Naive B cell (primary cell): ENCODE measurements around the gene CLCNKB. TPM values are rescaled to one million over a fixed set of nuclear protein-coding genes. Genes with fewer than 3 reads are reported as not detected.

Experiments
- ATAC-seq, 2 donors: fragments of 150-1000 bp; cut with Tn5 transposase; 2 replicates each; pipeline ENCODE4 v1.10.0; 2021; ENCODE audit warnings: low read depth in 2 of 2, mild to moderate bottlenecking in 2 of 2, moderate library complexity in 2 of 2
- DNase-seq: peaks from one replicate; pipeline ENCODE4 v3.0.0; 2022
- H3K27ac Mint-ChIP-seq, 6 donors: one replicate each; pipeline ENCODE4 v1.8.0; 2020 to 2022; ENCODE audit warnings: mild to moderate bottlenecking in 6 of 6, mixed read lengths in 6 of 6, moderate library complexity in 5 of 6, inconsistent platforms in 2 of 6
- H3K27me3 Mint-ChIP-seq, 3 donors: one replicate each; pipeline ENCODE4 v1.8.0; 2021 to 2022; ENCODE audit warnings: mixed read lengths in 3 of 3, mild to moderate bottlenecking in 1 of 3
- H3K36me3 Mint-ChIP-seq, 2 donors: one replicate each; pipeline ENCODE4 v1.8.0; 2020 to 2022; ENCODE audit warnings: mixed read lengths in 2 of 2, inconsistent platforms in 1 of 2, mild to moderate bottlenecking in 1 of 2
- H3K4me1 Mint-ChIP-seq, 3 donors: one replicate each; pipeline ENCODE4 v1.8.0; 2020 to 2022; ENCODE audit warnings: mixed read lengths in 3 of 3, inconsistent platforms in 1 of 3, mild to moderate bottlenecking in 1 of 3, moderate library complexity in 1 of 3
- H3K4me3 Mint-ChIP-seq, 8 donors: one replicate each; pipeline ENCODE4 v1.8.0; 2020 to 2022; ENCODE audit warnings: mild to moderate bottlenecking in 8 of 8, mixed read lengths in 8 of 8, moderate library complexity in 8 of 8, inconsistent platforms in 2 of 8
- H3K9me3 Mint-ChIP-seq, 7 donors: one replicate each; pipeline ENCODE4 v1.8.0; 2020 to 2022; ENCODE audit warnings: mixed read lengths in 7 of 7, mild to moderate bottlenecking in 5 of 7, inconsistent platforms in 2 of 7, moderate library complexity in 1 of 7
- polyA plus RNA-seq, 6 donors: library from polyadenylated mRNA; unstranded; fragments of 300-500 nt; fragmentation: Illumina TruSeq; gene quantifications; one replicate each; pipeline ENCODE4 v1.2.3, GENCODE V29; 2021; ENCODE audit warnings: low read depth in 6 of 6

The CLCNKB gene
- polyA plus RNA-seq, 6 donors from 2014 or later, result not detected

DNA sequence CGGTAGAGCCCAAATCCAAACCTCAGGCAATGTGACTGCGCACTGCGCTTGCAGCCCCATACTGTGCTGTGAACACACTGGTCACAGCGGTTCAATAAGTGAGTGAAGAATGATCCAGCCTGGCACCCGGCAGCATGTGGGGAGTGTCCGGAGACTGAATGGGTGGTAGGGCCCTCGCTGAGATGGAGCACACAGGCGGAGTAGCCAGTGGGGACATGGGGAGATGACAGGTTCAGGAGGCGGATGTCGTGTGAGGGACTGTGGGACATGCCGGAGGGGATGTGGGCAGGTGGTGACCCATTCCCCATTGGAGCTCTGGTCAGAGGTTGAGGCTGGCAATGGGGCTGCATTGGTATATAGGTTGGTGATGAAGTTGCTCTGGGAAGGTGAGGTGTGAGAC, 33.9 kb upstream of the CLCNKB start:
- DNase-seq (no peak), ATAC-seq (no peak)
- Mint-ChIP-seq H3K4me3 (no peak overlapping the region), H3K9me3 (no peaks in the 10 kb centered on the region), H3K36me3 (no peaks in the 10 kb centered on the region), H3K27ac (peak overlapping the region in 1 of 6 donors; percentile 76), H3K4me1 (peaks cover 28 to 45% (median 45%) of the 10 kb centered on the region in 3 donors), H3K27me3 (peaks cover 0 to 6% (median 3%) of the 10 kb centered on the region in 3 donors)

DNA sequence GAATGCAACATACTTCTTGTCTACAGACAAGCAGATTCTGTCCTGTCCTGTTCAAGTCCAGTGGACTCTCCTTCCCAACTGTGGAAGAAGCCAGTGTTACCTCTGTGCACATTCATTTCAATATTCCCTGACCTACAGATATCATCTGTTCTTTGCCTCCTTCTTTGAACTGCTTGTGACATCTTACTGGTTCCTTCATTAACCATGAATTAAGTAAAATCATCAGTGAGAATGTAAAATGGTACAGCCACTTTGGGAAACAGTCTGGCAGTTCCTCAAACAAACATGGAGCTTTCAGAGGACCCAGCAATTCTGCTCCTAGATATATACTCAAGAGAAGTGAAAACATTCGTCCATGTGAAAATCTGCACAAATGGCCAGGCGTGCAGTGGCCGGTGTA, 32.7 kb upstream of the CLCNKB start:
- DNase-seq, result no peak
- no peak overlapping the region for H3K27ac Mint-ChIP-seq
- no peaks in the 10 kb centered on the region for H3K36me3 Mint-ChIP-seq
- H3K27me3 Mint-ChIP-seq, result peaks cover 0 to 15% (median 3%) of the 10 kb centered on the region in 3 donors
- H3K9me3 Mint-ChIP-seq, result no peaks in the 10 kb centered on the region
- no peak overlapping the region for H3K4me3 Mint-ChIP-seq
- H3K4me1 Mint-ChIP-seq, result peaks cover 23 to 45% (median 41%) of the 10 kb centered on the region in 3 donors
- ATAC-seq, result no peak

DNA sequence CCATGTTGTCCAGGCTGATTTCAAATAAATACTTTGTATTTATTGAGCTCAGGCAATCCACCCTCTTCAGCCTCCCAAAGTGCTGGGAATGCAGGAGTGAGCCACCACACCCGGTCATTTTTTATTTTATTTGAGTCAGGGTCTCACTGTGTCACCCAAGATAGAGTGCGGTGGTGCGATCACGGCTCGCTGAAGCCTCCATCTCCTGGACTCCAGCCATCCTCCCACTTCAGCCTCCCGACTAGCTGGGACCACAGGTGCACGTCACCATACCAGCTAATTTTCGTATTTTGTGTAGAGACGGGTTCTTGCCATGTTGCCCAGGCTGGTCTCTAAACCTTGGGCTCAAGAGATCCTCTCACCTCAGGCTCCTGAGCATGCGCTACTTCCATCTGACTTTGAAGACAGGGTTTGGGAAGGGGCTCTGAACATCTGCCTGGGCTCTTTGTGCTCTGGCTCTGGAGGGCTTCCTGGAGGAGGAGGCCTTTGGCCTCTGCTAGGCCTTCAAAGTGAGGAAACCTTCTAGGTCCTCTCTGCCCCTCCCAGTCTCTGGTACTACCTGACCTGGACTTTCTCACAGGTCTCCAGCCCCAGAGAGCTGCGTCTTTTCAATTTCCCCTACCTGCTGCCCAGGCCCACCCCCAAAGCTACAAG, 31.5 kb upstream of the CLCNKB start:
- H3K36me3 Mint-ChIP-seq, result no peaks in the 10 kb centered on the region
- H3K9me3 Mint-ChIP-seq, result no peaks in the 10 kb centered on the region
- DNase-seq (no peak), ATAC-seq (no peak)
- H3K4me1 Mint-ChIP-seq, result peaks cover 11 to 33% (median 28%) of the 10 kb centered on the region in 3 donors
- H3K27ac Mint-ChIP-seq, result no peak overlapping the region
- H3K27me3 Mint-ChIP-seq, result peaks cover 0 to 16% (median 0%) of the 10 kb centered on the region in 3 donors
- peak overlapping the region in 7 of 8 donors; percentile 15 to 80 (median 54) for H3K4me3 Mint-ChIP-seq

DNA sequence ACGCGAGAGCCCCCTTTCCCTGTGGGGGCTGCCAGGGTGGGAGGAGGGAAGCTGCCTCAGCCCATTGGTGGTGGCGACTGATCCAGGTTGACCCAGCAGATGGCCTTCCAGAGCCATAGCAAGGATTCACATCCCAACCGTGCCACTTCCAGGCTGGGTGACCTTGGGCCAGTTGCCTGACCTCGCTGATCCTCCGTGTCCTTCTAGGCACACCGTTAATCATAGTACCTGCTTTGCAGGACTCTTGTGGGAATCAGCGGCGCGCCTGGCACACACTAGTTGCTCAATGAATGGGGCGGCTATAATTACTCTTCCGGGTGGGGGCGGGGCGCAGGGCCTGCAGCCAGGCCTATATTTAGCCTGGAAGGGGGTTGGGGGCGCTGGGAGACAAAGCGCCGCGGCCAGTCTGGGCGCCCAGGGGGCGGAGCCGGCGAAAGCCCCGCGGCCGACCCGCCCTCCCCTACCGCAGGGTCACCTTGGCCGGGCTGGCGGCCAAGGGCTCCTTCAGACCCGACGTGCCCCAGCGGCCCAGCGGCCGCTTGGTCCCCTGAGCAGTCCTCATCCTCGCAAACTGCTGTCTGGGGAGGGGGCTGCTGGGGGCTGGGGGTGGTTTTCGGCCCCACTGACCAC, 30.9 kb upstream of the CLCNKB start:
- peak in 1 of 2 donors; percentile 32 for ATAC-seq
- Mint-ChIP-seq H3K27ac (no peak overlapping the region), H3K9me3 (no peaks in the 10 kb centered on the region), H3K4me3 (peak overlapping the region; percentile 15 to 80 (median 50)), H3K4me1 (peaks cover 11 to 32% (median 26%) of the 10 kb centered on the region in 3 donors), H3K27me3 (peaks cover 0 to 16% (median 0%) of the 10 kb centered on the region in 3 donors), H3K36me3 (no peaks in the 10 kb centered on the region)
- no peak for DNase-seq

DNA sequence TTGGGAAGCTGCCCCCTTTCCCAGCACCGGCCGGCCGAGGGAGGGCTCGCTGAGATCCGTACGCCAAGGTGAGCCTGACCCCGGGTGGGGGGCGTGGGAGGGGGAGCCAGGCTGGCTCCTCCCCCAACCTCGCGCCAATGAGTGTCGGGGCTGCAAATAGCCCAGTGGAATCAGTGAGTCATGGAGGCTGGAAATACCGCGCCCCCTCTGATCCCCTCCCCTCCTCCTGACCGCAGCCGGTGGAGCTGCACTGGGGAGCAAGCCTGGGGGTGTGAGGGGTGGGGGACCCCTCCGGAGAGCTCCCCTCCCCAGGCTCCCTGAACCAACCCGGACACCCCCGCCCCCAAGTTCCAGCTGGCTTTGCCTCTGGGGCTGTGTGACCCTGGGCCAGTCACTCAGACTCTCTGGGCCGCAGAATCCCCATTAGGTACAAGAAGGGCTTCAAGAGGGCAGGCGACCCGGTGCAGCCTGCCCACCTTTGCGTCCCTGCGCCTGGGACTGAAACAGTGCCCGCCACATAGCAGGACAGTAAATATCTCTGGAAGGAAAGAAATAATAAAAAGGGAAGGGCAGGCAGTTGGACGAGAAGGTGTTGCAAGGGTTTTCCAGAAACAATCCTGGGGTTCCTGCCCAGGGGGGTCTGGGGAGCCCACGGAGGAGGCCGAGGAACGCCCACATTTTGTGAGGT, 30.2 kb upstream of the CLCNKB start:
- no peak overlapping the region for H3K27ac Mint-ChIP-seq

DNA sequence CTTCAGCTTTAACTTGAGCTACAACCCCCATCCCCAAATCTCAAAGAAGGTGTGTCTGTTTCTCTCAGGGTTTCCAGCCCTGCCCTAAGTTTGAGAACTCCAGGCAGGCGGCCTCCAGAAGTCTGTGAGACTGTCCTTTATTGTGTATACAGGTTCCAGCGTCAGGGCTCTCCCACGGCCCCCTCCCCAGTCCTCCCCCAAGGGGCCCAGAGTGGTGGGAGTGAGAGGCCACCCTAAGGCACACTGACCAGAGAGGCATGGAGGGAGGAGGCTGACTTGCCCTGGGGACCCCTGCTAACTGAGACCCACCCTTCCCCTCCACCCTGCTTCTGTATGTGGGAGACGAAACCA, 29.7 kb upstream of the CLCNKB start:
- no peaks in the 10 kb centered on the region for H3K36me3 Mint-ChIP-seq
- H3K4me3 Mint-ChIP-seq, result peak overlapping the region in 6 of 8 donors; percentile 36 to 68 (median 60)
- H3K27ac Mint-ChIP-seq, result peak overlapping the region in 3 of 6 donors; percentile 47 to 64 (median 63)
- ATAC-seq (no peak), DNase-seq (no peak)
- H3K4me1 Mint-ChIP-seq, result peaks cover 11 to 32% (median 26%) of the 10 kb centered on the region in 3 donors
- H3K27me3 Mint-ChIP-seq, result peaks cover 0 to 16% (median 0%) of the 10 kb centered on the region in 3 donors
- H3K9me3 Mint-ChIP-seq, result no peaks in the 10 kb centered on the region

More for the DNA sequence above, 30.2 kb upstream of the CLCNKB start:
- DNase-seq (no peak), ATAC-seq (peak; percentile 24 to 29)
- peaks cover 0 to 16% (median 0%) of the 10 kb centered on the region in 3 donors for H3K27me3 Mint-ChIP-seq
- no peaks in the 10 kb centered on the region for H3K9me3 Mint-ChIP-seq
- H3K4me1 Mint-ChIP-seq, result peaks cover 11 to 32% (median 26%) of the 10 kb centered on the region in 3 donors
- peak overlapping the region; percentile 36 to 68 (median 56) for H3K4me3 Mint-ChIP-seq
- H3K36me3 Mint-ChIP-seq, result no peaks in the 10 kb centered on the region

DNA sequence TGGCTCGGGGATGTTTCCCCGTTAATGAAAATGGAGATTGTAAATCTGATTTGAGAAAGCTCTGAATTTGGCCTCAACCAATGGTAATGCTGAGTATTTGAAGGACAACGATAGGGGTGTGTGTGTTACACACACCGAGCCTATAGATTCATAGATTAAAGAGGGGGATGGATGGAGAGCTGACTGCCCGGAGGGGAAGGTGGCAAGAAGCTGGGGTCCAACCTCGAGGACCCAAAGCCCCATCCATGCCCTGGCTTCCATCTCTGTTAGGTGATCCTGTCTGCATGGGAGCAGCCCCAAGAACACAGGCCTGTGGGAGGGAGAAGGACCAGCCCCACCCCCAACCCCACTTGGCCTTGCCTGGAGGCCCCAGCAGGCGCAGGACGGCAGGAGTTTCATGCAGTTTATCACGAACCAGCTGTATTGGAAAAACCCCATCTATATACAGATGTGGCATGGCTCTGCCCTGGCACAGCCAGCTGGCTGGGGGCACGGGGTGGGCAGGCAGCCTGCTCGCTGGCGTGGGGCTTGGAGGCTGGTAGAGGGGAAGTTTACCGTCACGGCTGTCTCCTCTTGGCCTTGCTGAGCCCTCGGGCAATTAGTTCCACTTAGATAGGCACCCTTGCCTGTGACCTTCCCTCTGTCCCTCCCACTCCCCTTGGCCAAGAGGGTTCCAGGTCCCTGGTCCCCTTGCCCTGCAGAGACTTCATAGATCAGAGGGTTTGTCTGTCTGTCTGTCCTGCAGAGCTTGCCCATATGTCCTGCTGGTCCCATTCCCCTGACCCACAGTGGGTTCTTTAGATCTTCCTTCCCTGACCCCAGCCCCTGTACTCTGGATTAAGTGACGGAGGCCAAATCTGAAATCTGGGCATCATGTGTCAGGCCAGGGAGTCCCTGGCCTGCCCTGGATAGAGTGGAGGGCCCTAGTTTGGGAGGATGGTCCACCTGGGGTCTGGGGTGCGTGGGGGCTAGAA, 28.8 kb upstream of the CLCNKB start:
- Mint-ChIP-seq H3K27me3 (peaks cover 0 to 11% (median 0%) of the 10 kb centered on the region in 3 donors), H3K4me1 (peaks cover 11 to 32% (median 26%) of the 10 kb centered on the region in 3 donors), H3K9me3 (no peaks in the 10 kb centered on the region), H3K36me3 (no peaks in the 10 kb centered on the region), H3K27ac (peak overlapping the region in 3 of 6 donors; percentile 63 to 66 (median 64)), H3K4me3 (peak overlapping the region in 6 of 8 donors; percentile 29 to 77 (median 55))
- ATAC-seq (peak; percentile 87 to 90), DNase-seq (no peak)

DNA sequence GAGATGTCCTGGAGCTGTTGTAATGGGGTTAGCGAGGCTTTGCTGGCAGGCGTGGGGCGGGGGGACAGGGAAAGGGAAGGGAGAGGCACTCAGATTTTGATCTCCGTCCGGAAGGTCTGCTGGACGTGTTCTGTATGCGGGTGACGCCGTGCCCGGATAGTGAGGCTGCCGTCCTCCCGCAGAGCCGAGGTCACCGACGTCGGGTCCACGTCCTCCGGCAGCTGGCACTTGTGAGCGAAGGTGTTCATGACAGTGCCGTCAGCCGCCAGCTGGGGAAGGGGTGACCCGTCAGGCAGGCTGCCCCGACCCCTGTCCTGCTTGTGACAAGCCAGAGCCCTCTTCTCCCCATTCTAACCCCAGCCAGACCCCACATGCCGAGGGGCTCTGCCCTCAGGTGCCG, 28.1 kb upstream of the CLCNKB start:
- H3K27ac Mint-ChIP-seq, result peak overlapping the region in 3 of 6 donors; percentile 56 to 66 (median 63)
- no peaks in the 10 kb centered on the region for H3K36me3 Mint-ChIP-seq
- ATAC-seq, result no peak

DNA sequence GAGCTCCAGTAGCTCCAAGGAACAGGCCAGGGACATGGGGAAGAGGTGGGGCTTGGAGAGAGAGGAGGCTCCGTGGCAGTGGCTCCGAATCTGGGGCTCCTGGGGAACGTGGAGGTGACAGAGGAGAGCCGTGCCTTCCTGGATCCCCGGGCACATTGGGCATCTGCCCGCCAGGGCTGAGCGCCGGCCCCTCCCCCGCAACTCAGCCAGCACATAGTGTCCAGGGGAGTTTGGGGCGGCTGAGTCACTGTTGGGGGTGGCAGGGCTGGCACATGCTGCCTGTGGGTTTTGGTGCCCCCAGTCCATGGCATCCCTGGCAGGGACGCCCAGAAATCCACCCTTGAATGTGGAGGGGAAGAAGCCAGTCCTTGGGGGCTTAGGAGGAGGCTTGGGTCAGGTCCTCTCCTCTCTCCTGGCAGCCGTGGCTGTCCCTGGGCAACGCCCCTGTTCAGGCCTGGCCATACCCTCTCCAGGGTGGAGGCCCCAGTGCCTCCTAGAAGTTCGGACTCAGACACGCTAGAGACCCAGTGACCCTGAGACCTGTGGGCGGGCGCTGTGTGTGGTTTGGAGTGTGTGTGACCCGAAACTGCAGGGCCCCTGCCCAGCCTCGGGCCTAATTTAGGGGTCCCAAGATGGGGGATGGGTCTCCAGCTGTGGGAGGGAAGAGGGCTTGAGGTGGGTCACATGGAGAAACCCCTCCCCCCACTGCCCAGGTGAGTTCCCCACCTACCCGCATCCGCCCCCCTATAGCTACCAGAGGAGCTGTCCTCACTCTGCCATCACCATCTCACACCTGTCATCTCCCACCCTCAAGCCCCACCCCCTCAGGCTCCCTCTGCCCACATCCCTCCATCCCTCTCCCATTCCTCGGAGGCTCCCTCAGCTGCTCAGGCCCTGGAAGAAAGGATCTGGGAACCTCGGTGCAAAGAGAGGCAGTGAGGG, 27.4 kb upstream of the CLCNKB start:
- peaks cover 0 to 11% (median under 1%) of the 10 kb centered on the region in 3 donors for H3K27me3 Mint-ChIP-seq
- H3K27ac Mint-ChIP-seq, result no peak overlapping the region
- H3K4me1 Mint-ChIP-seq, result peaks cover 11 to 32% (median 26%) of the 10 kb centered on the region in 3 donors
- DNase-seq (no peak), ATAC-seq (no peak)
- no peaks in the 10 kb centered on the region for H3K9me3 Mint-ChIP-seq
- H3K36me3 Mint-ChIP-seq, result no peaks in the 10 kb centered on the region
- H3K4me3 Mint-ChIP-seq, result no peak overlapping the region

More for the DNA sequence above, 28.1 kb upstream of the CLCNKB start:
- no peak for DNase-seq
- Mint-ChIP-seq H3K27me3 (peaks cover 0 to 10% (median 0%) of the 10 kb centered on the region in 3 donors), H3K4me3 (no peak overlapping the region), H3K9me3 (no peaks in the 10 kb centered on the region), H3K4me1 (peaks cover 11 to 32% (median 26%) of the 10 kb centered on the region in 3 donors)

DNA sequence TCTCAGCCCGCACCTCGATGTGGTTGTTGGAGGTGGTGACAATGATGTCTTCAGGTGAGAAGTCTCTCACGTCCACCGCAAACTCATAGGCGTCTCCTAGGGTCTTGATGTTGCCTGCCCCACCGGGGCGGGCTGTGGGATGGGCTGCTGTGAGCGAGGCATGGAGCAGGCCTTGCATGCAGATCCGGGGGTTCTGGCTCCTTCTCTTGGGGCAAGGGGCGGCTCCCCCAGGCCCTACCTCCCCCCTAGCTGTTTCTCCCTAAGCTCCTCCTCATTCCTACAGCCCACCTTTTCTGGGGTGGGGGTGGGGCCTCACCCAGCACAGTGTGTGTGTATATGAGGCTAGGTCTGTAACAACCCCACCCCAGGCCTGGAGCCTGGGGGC, 26.5 kb upstream of the CLCNKB start:
- peaks cover 15 to 32% (median 25%) of the 10 kb centered on the region in 3 donors for H3K4me1 Mint-ChIP-seq
- no peak overlapping the region for H3K27ac Mint-ChIP-seq
- H3K9me3 Mint-ChIP-seq, result no peaks in the 10 kb centered on the region
- DNase-seq, result no peak
- H3K27me3 Mint-ChIP-seq, result peaks cover 0 to 20% (median 9%) of the 10 kb centered on the region in 3 donors
- H3K36me3 Mint-ChIP-seq, result no peaks in the 10 kb centered on the region
- H3K4me3 Mint-ChIP-seq, result no peak overlapping the region
- no peak for ATAC-seq

DNA sequence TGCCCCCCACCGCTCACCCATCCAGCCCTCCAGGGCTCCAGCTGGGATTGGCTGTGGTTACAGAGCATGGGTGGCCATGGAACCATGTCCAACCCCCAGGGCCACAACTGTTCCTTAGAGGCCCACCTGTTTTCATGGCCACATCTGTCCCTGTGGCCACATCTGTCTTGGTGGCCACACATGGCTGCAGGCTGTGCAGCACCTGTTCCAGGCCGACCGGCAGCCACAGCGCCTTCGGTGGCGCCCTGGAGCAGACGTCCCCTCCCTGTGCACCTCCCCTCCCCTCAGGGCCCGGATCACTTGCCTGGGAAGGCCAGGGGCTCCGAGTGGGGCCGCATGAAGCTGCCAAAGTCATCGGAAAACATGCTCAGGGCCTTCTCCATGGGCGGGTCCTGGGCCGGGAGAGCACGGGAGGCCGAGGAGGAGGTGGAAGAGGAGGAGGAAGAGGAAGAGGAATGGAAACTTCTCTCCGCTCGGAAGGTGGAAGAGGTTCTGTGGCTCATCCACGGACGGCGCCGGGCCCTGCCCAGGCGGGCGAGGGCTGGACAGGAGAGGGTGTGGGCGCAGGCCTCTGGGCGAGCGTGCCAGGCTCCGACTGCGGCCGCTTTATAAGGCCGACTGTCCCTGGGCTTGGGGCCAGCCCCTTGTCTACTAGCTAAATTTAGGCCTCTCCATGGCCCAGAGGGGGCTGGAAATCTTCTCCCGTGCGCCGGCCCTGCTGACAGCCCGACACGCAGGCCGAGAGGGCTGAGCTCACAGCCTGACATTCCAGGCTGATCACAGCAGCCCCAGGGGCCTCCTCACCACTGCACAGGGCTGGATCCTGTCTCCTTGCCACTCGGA, 25.9 kb upstream of the CLCNKB start, which contains the start of gene HSPB7:
Gene HSPB7, minus strand, starts transcription at position 583 of the 843 bp plus-strand sequence. Its CDS starts 80 bp downstream, at position 503.
- H3K36me3 Mint-ChIP-seq, result no peaks in the 10 kb centered on the region
- H3K27me3 Mint-ChIP-seq, result peaks cover 0 to 25% (median 15%) of the 10 kb centered on the region in 3 donors
- no peaks in the 10 kb centered on the region for H3K9me3 Mint-ChIP-seq
- DNase-seq (no peak), ATAC-seq (no peak)
- peaks cover 15 to 27% (median 19%) of the 10 kb centered on the region in 3 donors for H3K4me1 Mint-ChIP-seq
- H3K27ac Mint-ChIP-seq, result peak within 1 kb of the TSS in 1 of 6 donors; percentile 44
- H3K4me3 Mint-ChIP-seq, result no peak within 1 kb of the TSS
